Measurements from ENCODE around the gene SH3RF3.

Gene SH3RF3

DNA sequence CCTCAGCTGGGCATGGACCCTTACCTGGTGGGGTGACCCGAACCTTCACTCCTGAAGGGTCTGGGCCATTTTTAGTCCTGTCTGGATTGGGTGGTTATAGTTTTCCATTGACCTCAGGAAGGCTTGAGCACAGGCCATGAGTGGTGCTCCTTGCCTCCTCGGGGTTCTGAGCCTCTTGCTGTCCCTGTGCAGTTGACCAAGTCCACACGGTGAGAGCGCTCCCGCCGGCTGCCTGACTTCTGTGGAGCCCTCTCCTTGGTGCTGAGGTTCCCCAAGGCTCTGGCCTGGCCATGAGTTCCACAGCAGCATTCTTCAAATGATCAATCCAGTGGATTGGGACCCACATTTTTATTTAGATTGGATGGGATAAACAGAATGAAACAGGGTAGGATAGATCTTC is 325.3 kb downstream of the SH3RF3 start:
- DNase-seq (ENCODE audit: low read depth in 2 of 2) = no peak

DNA sequence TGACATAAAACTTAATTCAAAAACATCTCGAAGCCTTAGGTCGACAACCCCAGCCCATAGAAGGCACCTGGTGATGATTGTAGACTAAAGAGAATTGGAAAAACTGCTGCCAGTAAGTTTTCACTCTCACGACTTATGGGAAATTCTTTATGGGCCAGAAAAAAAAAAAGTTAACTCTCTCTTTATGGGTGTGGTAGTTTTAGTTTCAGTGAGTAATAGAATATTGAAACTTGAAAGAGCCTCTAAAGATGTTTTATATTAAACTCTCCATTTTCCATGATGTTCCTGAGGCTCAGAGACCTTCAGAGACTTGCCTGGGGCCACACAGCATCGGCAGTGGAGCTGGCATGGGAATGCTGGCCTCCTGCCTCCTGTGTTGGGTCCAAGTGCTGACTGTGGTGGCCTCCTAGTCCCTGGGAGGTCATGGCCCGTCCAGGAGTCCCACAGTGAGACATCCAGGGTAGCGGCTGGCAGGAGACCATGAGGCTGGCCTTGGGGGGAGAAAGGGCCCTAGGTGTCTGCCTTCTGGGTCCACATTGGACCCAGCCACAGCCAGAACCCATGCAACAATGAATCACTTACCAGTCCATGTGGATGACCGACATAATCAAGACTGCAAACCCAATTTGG is 325.9 kb downstream of the SH3RF3 start:
- no peak for DNase-seq (ENCODE audit: low read depth in 2 of 2)

DNA sequence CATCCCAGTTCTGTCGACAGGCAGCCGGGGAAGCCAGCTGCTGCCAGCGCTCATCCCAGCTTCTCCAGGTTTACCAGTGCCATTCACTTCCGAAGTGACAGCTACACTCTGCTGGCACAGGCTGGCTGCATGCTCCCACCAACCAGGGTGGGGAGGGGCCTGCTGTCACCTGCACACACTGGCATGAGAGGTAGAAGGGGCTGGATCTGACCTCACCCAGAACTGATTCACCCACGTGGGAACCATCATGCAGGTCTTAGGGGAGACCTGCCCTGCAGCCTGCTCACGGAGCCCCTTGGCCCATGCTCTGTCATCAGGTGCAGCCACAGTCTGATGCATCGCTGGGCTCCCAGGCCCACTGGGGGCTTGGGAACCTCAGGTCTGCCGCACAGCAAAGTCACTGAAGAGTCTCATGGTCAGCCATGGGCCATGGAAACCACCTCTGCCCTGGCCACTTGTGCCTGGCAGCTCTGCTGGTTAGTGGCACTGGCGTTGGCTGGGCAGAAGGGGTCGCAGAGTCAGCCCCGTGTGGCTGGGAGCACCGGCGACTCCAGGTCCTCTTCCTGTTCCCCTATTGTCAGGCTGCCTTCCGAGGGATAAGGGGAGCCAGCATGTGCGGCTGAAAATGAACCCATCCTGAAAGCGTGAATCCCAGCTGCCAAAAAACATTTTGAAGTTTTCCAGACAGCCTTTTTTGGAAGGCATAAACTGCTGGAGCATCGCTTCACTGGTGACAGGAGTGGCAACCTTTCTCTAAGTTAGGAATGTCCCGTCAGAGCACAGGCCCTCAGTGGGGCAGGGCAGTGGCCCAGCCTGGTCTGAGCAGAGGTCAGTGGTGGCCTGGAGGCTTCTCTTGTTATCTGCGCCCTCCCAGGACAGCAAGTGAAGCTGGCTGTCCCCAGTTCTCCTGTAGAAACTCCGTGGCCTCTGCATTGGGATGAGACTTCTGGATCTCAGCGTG is 327.0 kb downstream of the SH3RF3 start:
- DNase-seq (ENCODE audit: low read depth in 2 of 2) = no peak

DNA sequence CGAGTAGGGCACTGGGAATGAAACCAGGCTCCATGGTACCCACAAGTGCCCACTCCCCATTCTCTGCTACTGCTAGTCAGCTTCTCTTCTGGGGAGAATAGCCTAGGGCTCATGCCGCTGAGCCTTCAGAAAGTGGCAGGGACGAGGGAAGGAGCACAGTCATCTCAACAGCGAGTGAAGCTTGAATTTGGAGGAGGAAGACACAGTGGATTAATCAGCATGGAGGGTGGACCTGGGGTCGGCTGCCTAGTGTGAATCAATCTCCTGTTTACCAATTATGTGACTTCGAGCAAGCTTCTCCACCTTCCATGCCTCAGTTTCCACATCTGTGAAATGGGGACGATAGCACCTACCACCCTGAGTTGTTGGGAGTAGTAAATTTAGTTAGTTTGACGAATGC is 327.8 kb downstream of the SH3RF3 start:
- DNase-seq (ENCODE audit: low read depth in 2 of 2) = no peak

DNA sequence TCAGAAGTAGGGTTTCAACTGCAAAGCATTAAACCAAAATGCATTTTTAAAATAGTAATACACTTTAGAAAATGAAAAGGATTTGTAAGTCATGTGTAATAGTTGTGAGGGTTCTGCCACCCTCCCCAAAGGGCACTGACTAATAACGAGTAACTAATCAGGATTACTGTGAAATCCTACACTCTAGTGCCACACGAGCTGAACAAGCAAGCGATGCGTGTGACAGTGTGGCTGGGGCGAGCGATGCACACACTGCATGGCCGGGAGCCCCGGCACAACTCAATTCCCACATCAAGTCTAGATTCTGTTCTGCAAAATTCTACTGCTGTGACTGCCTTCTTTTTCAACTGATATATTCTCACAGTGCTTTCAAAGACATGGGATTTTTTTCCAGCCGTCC is 328.4 kb downstream of the SH3RF3 start:
- no peak for DNase-seq (ENCODE audit: low read depth in 2 of 2)

DNA sequence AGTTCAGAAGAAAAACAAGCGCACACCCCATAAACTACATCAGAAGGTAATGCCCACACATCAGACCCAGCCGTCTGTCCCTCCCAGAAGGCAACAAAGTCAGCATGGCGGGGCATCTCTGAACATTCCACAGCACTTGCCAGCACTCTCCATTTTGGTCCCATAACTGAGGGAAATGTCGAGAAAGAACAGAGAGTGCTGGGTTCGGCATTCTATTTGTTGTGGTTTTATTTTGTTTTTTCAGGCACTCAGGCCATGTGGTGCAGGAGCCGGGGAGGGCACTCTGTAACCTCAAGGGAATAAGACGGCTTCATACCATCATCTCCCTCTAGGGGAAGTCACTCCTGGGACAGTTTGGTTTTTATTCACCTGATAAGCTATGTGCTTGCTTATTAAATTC is 328.8 kb downstream of the SH3RF3 start:
- DNase-seq (ENCODE audit: low read depth in 2 of 2) = no peak

DNA sequence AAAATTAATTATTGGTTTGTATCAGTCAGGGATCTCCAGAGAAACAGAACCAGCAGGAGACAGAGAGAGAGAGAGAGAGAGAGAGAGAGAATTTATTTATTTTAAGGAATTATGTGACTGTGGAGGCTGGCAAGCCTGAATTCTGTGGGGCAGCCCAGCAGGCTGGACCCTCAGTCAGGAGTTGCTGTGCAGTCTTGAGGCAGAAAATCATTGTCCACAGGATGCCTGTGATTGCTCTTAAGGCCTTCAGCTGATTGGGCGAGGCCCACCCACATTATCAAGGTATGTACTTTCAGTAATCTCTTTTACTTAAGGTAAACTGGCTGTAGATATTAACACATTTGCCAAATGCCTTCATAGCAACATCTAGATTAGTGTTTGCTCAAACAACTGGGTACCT is 329.5 kb downstream of the SH3RF3 start:
- no peak for DNase-seq (ENCODE audit: low read depth in 2 of 2)

DNA sequence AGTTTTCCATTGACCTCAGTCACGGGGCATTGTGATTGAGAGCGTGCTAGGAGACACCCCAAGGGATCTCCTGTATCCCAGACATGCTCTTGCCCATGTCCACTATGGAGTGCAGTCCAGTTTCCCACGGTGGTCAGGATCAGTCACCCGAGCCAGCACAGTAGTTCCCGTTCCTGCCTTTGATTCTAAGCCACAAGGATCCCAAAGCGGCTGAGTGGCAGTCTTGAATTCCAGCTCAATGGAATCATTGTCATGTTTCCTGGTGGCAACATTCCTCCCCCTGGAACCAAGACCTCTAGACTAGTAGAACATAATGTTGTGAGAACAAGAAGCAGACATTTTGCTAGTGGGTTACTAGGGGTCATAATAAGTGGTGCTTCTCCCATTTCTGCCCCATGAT is 330.5 kb downstream of the SH3RF3 start:
- DNase-seq (ENCODE audit: low read depth in 2 of 2) = no peak

DNA sequence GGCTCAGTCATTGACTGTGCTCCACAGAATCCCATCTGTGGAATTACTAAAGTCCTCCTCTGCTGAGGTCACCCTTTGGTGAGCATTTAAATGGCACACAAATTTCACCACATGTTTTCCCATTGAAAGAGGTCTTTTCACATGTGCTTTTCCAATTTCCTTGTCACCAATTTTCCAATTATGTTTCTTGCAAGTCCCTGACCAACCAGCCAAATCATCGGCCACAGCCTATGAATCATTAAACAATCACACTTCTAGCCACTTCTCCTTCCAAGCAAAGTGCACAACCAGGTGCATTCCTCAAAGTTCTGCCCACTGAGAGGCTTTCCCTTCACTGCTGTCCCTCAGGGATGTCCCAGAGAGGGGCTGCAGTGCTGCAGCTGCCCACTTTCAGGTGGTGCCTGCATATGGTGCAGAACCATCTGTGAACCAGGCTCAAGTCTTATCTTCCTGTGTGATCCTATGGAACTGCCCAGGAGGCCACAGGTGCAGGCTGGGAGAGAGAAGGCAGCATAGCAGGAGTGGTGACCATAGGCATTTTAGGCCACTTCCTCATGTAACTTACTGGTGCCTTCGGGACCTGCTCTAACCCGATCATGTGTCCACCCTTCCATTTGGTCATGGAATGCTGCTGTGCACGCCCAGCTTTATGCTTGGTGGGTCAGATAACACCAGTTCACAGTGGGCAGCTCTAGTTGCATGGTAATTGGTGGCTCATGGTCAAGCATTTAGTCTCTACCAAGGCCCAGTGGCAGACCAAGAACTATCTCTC is 331.7 kb downstream of the SH3RF3 start:
- DNase-seq (ENCODE audit: low read depth in 2 of 2) = no peak

DNA sequence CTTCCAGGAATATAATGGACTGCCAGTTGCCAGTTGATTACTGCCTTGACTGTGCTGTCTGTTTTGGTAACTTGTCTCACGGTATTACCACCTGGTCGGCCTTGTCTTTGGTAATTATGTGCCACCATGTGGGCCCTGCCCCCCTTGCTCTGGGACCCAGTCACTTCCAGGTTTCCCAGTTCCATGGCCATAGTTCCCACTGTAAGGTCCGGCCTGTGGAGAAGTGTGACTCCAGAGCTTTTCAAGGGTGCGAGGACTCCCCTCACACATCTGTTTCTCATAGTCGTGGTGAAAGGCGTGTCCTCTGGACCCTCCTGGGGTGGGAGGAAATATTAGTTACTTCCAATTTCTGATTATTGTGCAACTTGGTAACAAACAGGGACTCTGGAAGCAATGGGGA is 334.2 kb downstream of the SH3RF3 start:
- DNase-seq (ENCODE audit: low read depth in 2 of 2) = no peak

DNA sequence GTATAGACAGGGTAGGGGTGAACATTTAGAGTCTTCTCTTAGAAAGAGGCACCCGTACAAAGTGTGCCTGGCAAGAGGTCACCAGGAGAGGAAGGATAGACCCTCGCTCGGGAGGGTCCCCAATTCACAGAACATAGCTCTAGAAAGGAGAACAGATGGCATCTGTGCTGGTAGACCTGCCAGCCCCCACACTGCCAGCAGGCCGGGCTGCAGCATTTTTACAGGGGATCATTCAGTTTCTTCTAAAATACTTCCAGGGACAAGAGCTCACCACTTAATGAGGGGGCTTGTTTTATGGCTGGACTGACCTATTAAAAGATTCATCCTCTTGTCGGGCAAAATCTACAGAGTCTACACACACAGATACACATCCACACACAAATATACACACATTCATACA is 334.9 kb downstream of the SH3RF3 start:
- DNase-seq (ENCODE audit: low read depth in 2 of 2) = no peak

DNA sequence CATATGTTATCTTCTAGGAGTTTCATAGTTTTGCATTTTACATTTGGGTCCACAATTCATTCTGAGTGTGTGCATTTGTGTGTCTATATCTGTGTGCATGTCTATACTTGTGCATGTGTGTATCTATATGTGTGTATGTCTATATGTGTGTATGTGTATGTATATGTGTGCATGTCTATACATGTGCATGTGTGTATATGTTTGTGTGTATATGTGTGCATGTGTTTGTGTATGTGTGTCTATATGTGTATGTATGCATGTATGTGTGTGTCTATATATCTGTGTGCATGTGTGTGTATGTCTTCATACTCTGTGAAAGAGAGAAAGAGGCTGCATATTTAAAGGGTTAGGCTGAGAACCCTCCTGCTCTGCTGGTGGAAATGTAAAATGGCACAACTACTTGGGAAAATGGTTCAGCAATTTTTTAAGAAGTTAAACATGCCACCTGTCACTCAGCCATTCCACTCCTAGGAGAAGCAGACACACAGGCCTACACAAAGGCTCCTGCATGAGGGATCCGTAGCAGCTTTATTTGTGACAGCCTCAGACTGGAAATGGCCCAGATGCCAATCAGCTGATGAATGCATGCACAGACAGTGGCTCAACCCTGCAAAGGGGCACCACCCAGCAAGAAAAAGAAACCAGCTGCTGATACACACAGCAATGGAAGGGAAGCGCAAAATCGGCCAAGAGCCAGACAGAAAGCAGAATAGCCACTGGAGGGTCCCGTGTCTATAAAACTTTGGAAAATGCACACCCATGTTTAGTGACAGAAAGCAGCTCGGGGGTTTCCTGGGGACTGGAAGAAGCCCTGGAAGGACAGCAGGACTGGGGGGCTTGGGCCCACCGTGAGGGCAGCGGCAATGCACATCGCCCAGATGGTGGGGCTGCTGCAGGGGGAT is 337.9 kb downstream of the SH3RF3 start:
- no peak for DNase-seq (ENCODE audit: low read depth in 2 of 2)

DNA sequence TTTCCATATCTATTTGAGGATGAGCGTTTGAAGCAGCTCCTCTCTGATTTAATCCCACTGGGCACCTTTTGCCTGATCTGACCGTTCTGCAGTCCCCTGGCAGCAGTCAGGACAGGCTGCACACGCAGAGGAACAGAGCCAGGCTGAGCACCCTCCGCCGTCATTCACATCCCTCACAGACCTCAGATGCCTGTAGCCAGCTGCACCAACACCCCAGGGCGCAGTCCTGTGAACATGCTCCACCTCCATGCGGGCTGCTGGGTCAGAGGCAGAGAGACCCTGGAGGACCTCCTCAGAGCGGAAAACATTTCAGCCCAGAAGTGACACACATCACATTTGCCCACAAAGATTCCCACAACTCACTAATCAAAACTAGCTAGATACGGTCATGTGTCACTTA is 338.7 kb downstream of the SH3RF3 start:
- no peak for DNase-seq (ENCODE audit: low read depth in 2 of 2)

DNA sequence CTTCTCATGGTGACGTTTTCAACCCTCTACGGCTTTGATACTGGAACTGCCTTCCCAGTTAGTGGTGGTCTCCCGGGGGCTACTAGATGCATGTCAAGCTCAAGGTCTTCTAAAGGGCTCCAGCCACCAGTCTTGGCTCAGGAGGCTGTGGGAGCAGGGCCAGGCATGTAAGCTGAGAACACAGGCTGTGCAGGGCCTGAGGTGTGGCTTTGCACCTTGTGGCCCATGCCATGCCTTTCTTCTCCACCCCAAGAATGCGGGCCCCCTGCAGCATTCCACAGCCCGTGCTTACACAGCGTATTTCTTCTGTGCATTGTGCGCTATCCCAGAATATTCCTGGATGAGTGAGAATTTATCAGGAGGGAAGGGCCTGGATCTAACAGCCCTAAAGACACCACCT is 339.9 kb downstream of the SH3RF3 start:
- no peak for DNase-seq (ENCODE audit: low read depth in 2 of 2)

DNA sequence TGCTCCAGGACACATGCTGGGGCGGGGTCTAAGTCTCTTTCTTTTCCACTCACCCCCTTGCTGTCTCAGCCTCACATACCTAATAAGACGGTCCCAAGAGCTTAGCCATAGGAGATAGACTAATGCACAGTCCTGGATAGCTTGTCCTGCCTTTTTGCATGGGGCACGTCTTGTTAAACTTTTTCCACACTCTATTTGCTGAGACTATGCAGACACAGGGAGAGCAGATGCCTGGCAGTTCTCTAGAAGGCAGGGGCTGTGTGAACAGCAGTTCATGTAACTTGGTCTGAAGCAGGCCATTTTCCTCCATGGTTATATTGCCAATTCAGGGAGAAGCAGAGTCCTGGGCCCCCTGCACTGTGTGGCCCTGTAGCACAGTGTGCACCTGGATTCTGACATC is 342.7 kb downstream of the SH3RF3 start:
- no peak for DNase-seq (ENCODE audit: low read depth in 2 of 2)

DNA sequence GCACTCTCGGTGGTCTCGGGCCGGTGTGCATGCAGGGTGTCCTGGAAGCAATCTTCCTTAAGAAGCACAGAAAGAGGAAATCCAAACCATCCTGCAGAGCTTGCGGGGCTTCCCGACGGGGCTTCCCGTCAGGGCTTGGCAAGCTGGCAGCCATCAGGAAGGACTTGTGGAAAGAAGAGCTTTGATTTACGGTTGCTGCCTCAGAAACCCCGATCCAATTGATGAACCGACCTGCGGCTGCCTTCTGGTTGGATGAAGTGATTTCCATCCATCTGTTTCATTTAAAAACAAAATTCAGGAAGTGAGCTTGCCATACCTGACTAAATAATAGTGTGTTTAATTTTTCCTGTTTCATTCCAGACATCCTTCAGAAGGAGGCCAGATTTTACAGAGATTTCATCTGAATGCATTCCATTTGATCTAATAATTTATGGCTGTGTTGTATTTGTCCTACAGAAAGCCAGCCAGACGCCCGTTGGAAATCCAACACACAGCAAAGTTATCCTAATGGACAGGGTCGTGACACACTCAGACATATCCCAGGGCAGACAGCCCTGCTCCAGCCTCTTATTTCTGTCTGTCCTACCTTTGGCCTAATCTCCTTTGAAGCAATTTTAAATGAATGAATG is 343.4 kb downstream of the SH3RF3 start:
- no peak for DNase-seq (ENCODE audit: low read depth in 2 of 2)

DNA sequence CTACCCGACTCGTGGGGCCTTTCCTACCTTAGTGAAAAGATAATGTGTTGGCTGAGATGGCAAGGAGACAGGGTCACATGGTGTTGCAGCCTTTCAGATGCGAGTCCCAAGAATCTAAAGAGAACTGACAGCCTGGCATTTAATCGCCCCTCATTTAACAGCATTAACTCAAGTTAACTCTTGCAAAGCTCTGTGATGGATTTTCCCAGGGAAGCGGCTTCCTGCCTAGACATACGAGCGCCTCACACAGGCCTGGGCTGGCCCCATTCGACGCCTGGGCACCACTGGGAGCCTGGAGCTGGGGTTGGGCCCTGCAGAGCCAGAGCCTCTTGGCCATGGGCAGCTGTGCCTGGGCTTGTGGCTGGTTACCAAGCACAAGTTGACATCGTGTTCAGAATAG is 344.0 kb downstream of the SH3RF3 start:
- no peak for DNase-seq (ENCODE audit: low read depth in 2 of 2)

DNA sequence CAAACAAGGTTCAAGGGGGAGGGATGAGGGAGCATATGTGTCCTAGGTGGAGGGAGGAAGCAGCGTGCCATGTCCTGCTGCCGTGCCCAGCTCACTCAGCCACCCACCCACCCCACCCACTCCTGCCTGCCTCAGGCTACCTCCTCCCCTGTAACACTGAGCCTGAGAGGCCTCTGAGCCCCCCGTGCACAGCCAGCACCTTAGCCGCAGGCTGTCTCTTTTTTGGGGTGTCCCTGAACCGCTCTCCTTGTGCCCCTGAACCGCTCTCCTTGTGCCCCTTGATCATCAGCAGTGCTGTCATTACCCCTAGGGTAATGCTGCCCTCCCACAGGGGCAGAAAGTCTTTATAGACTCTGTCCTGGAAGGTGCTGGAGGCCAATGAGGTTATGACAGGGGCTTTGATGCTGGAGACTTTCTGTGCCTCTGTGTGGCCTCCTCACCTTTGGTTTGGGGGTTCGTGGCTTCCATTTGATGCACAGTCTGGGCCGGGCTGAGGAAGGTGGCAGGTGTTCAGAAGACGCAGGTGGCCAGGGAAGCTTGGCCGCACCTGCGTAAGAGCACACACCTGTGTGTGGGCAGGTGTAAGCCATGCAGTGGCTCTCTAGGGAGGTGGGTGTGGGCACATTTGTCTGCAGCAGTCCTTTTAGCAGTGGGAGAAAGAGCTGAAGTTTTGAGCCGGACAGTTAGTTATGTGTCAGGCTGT is 344.8 kb downstream of the SH3RF3 start:
- no peak for DNase-seq (ENCODE audit: low read depth in 2 of 2)

DNA sequence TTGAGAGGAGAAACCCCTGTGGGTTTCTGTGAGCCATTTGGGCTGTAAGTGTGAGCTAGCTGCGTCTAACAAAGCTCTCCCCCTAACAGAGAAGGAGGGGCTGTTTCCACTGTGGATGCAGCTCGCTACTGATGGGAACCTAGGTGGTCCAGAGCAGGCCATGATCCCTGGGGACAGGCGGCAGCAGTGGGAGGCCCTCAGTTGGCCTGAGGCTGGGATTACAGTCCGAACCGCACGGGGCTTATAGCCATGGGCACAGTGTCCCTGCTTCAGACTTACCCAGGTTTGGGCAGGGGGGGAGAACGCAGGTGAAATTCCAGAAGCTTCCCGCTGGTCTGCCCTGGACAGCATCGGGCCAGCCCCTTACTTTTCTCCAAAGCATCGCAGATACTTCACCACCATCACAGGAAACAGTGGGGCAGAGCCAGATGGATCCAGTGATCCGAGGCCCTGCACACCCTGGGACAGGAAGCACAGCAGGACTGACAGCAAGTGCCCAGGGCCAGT is 345.4 kb downstream of the SH3RF3 start:
- DNase-seq (ENCODE audit: low read depth in 2 of 2) = no peak

DNA sequence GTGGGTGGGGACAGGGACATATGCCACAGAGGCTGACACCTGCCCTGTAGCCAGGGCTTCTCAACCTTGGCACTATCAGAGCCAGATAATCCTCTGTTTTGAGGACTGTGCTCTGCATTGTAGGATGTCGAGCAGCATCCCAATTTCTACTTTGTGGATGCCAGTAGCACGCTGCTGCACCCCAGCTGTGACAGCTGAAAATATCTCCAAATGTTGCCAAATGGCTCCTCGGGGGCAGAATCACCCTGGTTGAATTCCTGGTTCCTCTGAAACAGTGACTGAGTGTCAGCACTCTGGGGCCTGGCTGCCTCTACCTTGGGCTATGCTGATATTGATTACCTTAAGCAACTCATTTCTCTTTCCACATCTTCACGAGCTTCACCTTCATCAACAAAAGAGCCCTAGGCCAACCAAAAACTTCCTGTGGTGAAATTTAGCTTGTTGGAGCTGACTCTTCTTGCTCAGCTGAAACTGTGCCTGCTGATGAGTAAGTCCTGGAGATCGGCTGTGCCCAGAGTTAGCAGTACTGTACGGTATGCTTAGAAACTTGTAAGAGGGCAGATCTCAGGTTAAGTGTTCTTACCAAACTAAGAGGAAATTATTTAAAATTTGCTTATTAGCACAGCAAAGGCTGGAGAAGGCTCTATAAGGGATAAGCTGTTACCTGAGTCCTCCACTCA is 346.7 kb downstream of the SH3RF3 start:
- DNase-seq (ENCODE audit: low read depth in 2 of 2) = no peak

Measured in stimulated activated CD8-positive, alpha-beta memory T cell treated with anti-CD3 and anti-CD28 coated beads, Interleukin-15, amount 100 ng/mL, for 48 hours (primary cell).